CD4-positive, alpha-beta T cell treated with Interleukin-17A for 4 hours (primary cell): ENCODE data around the gene DCANP1.

ENCODE experiments used
- DNase-seq: peaks from one replicate; pipeline ENCODE4 v3.0.0-alpha.2; 2020; ENCODE audit warnings: mixed read lengths

Gene DCANP1

DNA sequence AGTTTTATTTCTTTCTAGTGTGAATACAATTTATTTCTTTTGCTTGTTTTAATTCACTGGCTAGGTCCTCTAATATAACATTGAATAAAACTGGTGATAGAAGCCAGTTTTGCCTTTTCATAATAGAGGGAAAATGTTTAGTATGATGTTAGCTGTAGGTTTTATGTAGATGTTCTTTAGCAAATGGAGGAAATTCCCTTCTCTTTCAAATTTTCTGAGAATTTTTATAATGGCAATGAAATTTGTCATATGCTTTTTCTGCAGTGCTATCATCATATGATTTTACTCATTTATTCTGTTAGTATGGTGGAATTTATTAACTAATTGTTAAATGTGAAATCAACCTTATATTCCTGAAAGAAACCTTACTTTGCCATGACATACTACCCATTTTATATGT lies 30.1 kb downstream of the DCANP1 start:
- no peak for DNase-seq

DNA sequence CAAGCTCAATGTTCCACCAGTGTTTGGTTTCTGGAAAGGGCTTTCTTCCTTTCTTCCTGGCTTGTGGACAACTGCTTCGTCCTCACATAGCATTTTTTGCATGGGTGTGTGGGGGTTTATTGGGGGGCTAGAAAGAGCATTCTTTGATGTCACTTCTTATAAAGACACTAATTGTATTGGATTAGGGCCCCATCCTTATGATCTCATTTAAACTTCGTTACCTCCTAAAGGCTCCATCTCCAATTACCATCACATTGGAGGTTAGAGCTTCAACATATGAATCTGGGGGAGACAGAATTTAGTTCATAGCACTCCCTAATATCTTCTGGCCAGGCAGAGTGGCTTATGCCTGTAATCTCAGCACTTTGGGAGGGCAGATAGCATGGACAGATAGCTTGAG lies 42.1 kb downstream of the DCANP1 start:
- no peak for DNase-seq

DNA sequence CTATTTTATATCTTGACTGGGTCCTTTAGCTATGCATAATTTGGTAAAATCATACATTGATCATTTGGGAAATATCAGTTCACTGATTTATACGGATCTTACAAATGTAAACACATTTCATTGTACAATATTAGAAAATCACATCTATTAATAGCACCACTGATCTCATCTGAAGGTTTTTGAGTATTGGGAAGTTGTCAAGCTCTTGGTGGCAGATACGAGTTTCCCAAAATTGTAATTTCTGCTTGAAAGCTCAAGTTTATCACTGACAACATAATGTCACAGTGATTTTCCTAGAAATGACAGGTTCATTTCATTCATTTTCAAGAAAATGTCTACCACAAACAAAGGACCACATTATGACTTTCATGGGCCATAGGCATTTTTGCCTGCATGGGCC lies 45.1 kb downstream of the DCANP1 start:
- no peak for DNase-seq

DNA sequence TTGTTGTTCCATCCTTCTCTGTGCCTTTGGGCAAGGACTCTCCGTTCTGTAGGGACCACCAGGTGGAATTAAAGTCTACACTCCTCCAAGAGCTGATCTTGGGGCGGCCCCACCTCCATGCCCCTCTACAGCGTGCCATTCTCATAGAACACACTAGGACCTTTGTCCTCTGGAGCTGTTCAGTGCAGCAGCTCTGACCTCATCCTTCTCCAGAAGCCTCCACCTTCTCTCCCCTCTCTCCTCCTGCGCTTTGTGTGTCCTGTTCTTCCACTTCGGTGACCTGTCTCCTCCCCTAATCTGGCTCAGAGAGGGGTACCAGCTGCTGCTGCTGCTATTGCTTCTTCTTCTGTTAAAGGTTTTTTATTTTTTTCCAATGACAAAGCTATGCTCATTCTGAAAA lies 46.3 kb downstream of the DCANP1 start:
- DNase-seq = no peak

DNA sequence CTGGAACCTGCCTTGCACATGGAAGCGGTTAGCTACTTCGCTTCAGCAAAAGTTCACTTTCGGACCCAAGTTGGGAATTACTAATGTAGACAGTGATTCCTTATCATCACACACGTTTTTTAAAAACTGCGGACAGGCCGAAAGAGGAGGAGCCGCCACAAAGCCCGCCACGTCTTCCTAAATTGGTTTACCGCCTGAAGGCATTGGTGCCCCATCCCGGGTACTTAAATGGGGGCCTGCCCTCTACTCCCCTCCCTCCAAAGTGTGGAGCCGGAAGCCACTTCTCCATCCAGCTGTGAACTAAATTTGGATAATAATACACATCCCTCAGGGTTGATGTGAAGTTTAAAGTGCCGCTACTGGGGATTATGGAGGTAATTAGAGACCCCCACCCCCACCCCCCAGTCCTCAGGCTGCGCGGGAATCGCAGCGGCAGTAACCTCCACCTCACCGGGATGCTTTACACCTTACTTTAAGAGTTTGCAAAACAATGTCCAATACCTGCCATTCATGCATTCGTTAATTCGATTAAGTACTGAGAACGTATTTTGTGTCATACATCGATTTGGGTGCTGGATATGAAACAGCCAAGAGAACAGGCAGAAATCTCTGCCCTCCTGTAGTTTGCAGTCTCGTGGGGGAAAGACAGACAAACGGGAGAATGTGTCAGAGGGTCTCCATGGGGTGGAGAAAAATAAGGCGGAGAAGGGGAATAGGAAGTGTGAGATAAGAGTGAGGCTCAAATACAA lies 47.2 kb downstream of the DCANP1 start:
- no peak for DNase-seq

DNA sequence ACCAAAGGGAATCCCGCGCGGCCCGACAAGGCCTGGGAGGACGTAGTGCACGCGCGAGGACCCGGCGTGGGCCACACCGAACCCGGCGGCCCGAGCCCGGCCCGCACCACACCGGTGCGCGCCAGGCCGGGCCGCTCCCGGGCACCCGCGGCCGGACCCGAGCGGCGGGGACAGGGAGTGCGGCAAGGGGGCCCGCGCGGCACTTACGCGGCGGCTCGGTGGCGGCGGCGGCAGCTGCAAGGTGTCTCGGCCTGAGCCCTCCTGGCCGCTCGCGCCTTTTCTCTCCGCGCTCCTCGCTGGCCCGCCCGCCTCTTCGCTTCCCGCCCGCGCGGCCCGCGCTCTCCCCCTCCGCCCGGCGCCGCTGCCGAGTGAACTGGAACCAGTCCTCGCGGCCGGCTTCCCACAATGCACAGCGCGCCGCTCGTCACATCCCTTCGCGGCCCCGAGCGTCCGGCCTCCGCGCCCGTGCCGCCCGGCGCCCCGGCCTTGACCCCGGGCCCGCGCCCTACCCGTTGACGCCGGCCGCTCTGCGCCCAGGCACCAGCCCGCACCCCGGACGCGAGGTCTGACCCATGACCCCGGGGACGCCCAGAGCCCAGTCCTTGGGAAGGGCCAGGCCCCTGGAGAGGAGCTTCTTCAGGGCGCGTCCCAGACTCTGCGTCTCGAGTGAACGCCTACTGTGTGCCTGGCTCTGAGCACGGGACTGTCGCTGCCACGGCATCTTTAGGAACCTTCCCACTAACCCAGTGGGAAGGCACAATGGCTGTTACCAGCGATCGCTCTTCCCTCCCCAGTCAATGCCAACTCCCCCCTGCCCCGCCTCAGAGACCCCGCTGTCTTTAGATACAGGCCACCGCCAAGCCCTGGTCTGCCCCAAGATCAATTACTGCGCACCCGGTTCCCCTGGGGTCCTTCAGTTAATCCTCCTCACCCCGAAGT lies 48.0 kb downstream of the DCANP1 start, which contains the start of gene MACROH2A1:
Gene MACROH2A1, minus strand, starts transcription at position 377 of the 939 bp plus-strand sequence. CDS start 10,138 bp downstream, outside the sequence.
- peak; percentile 85 for DNase-seq

DNA sequence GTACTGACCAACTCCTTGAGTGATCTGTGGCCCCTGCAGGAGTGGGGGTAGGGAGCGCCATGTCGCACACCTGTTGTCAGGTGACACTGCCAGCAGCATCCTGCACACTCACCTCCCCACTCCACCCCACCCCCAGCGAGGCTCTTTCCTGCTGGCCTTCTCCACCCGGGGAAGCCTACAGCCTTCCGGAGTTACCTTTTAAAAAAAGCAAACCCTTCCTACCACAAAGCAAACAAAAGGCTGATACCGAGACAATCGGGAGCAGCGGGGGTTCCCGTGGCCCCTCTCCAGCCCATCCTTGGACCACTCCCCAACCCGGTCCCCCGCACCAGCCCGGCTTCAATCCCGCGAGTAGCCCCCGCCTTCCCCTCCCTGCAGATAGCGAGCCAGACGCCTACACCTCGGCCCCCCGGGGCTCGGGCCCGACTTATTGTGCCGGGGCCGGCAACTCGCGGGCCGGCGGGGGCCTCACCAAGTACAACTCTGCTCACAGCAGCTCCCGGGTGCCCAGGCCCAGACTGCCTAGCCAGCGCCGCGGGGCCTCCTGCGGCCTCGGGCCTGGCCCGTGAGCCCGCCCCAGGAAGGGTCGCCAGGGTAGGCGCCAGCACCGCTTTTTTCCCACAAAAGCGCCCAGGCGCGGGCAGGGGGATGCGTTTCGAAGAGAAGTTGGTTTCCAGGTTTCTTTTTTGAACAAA lies 48.8 kb downstream of the DCANP1 start:
- peak; percentile 68 for DNase-seq

DNA sequence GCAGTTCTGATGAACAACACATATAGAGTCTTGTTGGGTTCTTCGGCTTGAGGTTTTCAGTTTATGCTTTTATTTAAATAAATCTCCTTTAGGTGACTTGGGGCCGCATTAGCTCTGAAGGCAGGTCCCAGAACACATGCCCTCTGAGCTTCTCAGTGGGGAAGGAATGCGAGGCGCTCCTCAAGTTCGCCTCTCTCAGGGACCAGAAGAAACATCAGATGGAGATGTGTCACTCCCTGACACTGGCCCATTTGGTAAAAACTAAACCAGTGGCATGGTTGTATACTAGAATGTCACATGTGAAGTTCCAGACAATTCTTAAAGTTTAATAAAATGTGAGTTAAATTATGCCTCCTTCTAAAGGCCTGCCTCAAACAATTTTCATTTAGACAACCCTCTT lies 50.1 kb downstream of the DCANP1 start:
- DNase-seq = no peak

DNA sequence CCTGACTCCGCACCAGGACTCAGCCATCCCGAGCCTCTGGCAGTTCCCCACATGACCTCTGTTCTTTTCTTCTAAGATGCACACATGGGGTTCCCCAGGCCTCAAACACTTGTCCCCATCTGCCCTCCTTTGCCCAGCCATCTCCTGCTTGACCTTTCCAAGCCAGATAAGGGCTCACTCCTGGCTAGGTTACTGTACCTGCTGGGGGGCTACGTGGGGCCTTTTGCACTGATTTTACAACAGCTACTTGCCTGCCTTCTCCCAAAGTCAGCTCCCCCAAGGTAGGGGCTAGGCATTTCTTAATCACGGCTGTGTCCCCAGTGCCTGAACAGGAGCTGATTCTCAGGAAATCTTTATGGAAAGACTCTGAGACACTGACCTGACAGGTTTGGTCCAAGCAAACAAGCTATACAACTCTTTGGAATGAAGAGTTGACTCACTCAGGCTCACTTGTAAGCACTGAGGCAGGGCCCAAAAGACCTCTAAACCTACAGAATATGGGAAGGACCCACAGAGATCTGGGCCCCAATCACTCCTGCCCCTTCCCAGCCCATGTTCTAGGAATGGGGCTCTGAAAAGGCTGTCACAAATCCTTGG lies 50.6 kb downstream of the DCANP1 start:
- DNase-seq = no peak

DNA sequence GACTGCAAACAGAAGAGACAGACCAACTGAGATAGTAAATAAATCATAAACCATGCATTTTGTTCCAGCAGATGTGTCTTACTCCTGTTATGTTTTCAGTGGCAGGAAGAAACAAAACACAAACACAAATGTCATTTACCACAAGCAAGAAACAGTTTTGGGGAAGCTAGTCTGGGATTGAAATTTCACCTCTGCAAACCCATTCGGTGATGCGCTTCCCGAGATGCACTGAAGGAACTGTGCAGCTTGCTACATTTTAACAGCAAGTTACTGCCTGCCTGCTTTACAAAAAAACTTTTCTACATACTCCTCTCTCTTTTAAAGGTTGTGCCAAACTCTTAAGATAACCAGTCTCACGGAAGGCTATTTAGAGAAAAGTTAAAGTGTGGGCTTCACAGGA lies 51.3 kb downstream of the DCANP1 start:
- DNase-seq = no peak

DNA sequence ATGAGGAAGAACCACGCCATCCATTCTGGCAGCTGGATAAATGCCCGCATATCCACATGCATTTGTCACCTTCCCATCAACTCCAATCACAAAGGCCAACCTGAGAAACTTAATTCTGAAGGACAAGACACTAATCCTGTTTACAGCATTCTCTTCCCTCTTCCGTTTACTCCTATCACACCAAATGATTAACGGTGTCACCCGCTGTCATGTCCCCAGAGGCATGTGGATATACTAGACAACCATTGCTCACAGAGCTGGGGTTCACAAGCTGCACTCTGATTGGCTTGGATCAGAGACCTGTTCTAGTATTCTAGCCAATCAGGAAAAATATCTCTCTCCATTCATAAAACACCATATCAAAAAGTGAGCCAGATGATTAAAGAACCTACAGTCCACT lies 51.7 kb downstream of the DCANP1 start:
- no peak for DNase-seq
